NB4 (cell line): ENCODE data around the gene SYCP2L.

Source experiments
- CTCF ChIP-seq: IDR thresholded peaks from one replicate; pipeline ENCODE4 v1.5.1; 2012; ENCODE audit warnings: low read depth, low read length
- MAX ChIP-seq: IDR thresholded peaks from 2 replicates; pipeline ENCODE4 v1.6.1; 2011; ENCODE audit warnings: low read depth, low read length

GRCh38 chr6:10981409-10981808 is 94.6 kb downstream of the SYCP2L start:
- TF ChIP-seq CTCF (no peak), MAX (no peak)
